H1 (cell line): Measurements from ENCODE around the gene UNC50. TPM values are rescaled to one million over a fixed set of nuclear protein-coding genes. Genes with fewer than 3 reads are reported as not detected.

ENCODE experiments used
- RAD21 ChIP-seq, 2 experiments: IDR thresholded peaks in 1 of 2; conservative IDR thresholded peaks in 1 of 2; 2 replicates each; pipeline ENCODE4 v1.6.1; 2011; ENCODE audit warnings: low read depth in 2 of 2, low read length in 2 of 2, improper control_type of control experiment in 1 of 2, inconsistent platforms in 1 of 2, mild to moderate bottlenecking in 1 of 2, moderate library complexity in 1 of 2
- polyA plus RNA-seq, 7 experiments: library from polyadenylated mRNA; depleted of rRNA in 3 of 7; stranded (reverse) in 5 of 7; unstranded in 2 of 7; fragments of >200 nt in 5 of 7; fragments of 200-250 nt in 2 of 7; gene quantifications; 1 replicate in 5 of 7; 2 replicates in 1 of 7; 4 replicates in 1 of 7; pipeline versions ENCODE4 v1.2.1 to v1.2.3, GENCODE V29; 2011 to 2013; ENCODE audit warnings: missing spikeins in 2 of 7, mixed read lengths in 2 of 7
- total RNA-seq: library from RNA; stranded (reverse); fragmentation: NEBNext Ultra II Directional; extraction: Animal tissue kit (Norgen Biotek cat#: 25700); gene quantifications from 2 replicates; pipeline ENCODE4 v1.2.1, GENCODE V29; 2021

The UNC50 gene
- total and polyA plus RNA-seq, 2 of the 8 experiments (the other 6 are each of a cell fraction or from before 2014, with no cell fraction given): 33.4 to 58.5 TPM

GRCh38 chr2:98576666-98577312 lies 31.6 kb upstream of the UNC50 start (continued):
- no peak for TF ChIP-seq RAD21 (IDR thresholded peaks at IDR 0.05 in 1 of 2, conservative IDR thresholded peaks at IDR 0.05 in 1 of 2; ENCODE audit: low read depth in 2 of 2, low read length in 2 of 2)
- TF ChIP-seq, all 59 proteins: peak for 0
